ENCODE data around the gene SLC7A7. TPM values are rescaled to one million over a fixed set of nuclear protein-coding genes. Genes with fewer than 3 reads are reported as not detected.
"Not testable (repeated sequence)": the region's sequence is repeated elsewhere in the genome, so short reads cannot be mapped to it uniquely, and the experiment has no call there.

SLC7A7 gene
- total RNA-seq, 1 donor from 2014 or later = 4.8 TPM

DNA sequence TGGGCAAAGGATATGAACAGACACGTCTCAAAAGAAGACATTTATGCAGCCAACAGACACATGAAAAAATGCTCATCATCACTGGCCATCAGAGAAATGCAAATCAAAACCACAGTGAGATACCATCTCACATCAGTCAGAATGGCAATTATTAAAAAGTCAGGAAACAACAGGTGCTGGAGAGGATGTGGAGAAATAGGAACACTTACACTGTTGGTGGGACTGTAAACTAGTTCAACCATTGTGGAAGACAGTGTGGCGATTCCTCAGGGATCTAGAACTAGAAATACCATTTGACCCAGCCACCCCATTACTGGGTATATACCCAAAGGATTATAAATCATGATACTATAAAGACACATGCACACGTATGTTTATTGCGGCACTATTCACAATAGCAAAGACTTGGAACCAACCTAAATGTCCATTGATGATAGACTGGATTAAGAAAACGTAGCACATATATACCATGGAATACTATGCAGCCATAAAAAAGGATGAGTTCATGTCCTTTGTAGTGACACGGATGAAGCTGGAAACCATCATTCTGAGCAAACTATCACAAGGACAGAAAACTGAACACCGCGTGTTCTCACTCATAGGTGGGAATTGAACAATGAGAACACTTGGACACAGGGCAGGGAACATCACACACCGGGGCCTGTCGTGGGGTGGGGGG is 57.1 kb downstream of the SLC7A7 start:
- not testable (repeated sequence) for DNase-seq (ENCODE audit: low spot score)

DNA sequence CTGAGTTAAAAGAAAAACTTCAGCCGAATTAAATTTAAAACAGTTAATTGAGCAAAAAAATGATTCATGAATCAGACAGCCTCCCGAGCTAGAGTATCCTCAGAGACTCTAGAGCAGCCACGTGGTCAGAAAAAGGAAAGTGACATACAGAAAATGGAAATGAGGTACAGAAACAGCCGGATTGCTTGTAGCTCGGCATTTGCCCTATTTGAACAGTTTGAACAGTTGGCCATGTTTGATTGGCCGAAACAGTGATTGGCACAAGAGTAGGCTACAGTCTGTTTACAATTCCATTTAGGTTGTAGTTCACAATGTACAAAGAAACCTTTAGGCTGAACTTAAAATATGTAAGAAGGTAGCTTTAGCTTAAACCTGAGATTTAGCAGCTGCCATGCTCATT is 61.6 kb downstream of the SLC7A7 start:
- peak; percentile 13 for DNase-seq (ENCODE audit: low spot score)

DNA sequence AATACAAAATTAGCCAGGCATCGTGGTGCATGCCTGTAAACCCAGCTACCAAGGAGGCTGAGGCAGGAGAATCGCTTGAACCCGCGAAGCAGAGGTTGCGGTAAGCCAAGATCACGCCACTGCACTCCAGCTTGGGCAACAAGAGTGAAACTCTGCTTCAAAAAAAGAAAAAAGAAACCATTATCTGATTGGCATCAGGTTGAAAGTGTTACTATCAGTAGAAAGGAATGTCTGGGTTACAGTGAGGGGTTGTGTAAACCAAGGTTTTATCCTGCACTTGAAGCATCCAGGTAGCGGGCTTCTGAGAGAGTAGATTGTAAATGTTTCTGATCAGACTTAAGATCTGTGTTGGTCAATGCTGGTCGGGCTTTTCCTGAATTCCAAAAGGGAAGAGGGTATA is 62.8 kb downstream of the SLC7A7 start:
- no peak for DNase-seq (ENCODE audit: low spot score)

DNA sequence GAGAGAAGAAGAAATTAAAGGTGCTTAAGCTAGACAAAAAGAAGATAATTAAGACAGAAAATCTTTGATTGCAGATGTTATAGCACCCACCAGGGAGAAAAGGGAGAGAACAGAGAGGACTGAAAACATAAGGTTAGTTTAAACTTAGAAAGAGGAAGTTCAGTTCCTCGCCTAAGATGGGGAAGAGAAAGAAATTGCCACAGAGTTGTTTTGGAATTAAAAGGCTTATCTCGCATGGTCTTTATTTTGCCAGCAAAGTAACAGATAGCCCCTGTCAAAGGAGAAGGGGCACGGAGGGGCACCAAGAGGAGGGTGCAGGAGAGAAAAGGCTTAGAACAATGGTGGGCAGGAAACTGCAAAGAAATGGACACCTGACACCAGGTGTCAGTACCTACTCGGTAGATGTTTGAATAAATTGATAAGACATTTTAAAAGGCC is 66.6 kb downstream of the SLC7A7 start:
- peak; percentile 17 for DNase-seq (ENCODE audit: low spot score)

DNA sequence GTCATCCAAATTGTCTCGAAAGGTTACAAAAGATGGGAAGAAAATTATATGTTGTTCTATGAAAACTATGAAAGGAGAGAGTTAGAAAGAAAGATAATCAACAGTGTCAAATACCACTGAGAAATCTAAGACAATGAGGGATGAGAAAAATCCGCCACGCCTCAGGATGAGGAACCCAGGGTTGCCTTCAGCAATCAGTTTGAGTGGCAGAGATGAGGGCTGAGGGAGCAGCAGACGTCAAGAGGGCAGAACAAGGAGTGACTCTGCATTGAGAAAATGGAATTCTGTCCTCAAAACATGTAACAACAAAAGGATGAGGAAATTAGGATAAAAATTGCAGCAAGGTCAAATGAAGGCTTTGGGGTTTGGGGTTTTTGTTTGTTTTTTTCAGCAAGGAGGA is 67.0 kb downstream of the SLC7A7 start:
- no peak for DNase-seq (ENCODE audit: low spot score)

DNA sequence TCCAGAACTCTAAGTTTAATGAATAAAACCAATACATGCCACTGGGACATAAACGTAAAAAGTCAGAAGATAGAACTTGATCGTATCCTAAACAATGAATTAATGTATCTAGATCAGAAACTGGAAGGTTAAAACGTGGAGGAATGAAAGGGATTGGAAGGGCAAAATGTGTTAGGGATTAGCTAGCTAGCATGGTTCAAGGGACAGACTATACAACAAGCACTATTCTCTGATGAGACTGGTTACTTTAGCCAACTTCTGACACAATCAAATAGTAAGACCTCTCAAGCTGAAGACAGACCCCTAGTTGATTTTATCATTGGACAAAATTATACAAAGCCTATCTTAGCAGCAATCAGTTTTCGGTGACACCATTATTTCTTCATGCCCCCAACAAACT is 67.5 kb downstream of the SLC7A7 start:
- no peak for DNase-seq (ENCODE audit: low spot score)

DNA sequence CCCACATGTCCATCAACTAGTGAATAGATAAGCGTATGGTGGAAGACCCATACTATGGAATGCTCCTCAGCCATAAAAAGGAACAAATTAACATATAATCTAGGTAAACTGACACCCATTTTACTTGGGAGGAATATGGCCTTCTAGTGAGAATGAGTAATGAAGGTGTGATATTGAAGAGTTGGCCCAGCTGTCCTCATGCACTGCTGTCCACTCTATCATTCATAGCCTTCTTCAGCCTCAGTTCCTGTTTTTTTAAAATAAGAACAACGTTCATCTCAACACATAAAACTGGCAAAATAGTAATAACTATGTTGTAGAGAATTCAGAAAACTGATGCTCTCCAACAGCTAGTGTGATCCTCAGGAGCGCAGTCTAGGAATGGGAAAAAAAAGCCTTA is 75.2 kb downstream of the SLC7A7 start:
- no peak for DNase-seq (ENCODE audit: low spot score)

DNA sequence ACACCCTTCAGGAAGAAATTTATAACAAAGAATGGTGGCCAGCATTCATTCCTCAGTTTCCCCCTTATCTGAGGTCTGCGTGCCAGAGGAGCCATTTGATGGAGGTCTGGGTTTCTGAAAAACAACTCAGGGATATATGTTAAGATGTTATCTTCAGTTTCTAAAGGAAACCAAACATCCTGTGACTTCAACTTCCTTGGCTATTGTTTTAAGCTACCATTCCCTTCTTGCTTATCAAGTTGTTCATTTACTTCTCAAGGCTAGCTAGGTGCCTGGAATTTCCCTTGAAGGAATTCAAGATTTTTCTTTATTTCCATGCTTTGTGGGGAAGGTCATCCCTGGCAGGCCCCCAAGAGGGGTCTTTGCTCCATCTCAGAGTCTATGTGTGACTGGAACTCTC is 75.8 kb downstream of the SLC7A7 start:
- DNase-seq (ENCODE audit: low spot score) = no peak

DNA sequence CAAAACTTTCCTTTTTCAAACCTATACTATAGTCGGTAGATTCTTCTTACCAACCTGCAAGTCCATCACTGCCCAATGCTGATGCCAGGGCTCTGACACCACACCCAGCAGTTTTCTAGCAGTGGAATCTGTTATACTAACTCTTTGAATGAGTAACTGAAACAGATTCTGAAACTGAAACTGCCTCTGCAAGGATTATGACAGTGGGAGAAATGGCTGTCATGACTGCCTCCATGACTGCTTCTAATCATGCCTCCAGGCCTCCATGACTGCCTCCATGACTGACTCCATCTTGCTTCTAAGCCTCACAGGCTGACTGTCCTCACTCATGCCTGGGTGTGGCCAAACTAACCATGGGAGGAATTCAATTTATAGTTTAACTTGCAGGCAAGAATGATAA is 78.2 kb downstream of the SLC7A7 start:
- DNase-seq (ENCODE audit: low spot score) = no peak

DNA sequence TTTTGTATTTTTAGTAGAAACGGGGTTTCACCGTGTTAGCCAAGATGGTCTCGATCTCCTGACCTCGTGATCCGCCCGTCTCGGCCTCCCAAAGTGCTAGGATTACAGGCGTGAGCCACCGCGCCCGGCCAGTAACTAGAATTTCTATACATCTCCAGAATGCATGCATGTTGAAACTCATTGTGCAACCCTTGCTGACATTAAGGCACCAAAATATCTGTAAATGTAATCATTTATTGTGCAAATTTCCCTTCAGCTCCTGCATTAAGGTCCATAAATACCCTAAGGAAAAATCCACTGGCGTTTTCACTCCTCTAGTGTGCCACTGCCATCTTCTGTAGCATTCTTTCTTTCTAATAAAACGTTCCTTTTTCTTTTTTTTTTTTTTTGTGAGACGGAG is 78.9 kb downstream of the SLC7A7 start:
- not testable (repeated sequence) for DNase-seq (ENCODE audit: low spot score)

DNA sequence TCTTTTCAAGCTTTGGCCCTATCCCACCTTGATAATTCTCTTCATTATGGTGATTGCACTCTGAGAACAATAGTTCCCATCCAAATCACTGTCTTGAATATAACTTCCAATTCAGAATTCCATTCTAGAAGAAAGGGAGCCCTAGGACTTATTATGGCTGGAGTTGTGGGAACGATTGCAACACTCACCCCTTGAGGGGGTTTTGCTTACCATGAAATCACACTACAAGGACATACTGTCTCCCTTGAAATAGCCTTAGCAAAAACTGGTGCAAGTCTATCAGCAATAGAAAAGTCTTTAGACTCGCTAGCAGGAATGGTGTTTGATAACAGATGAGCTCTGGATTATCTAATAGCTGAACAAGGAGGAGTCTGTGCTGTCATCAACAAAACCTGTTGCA is 80.1 kb downstream of the SLC7A7 start:
- DNase-seq (ENCODE audit: low spot score) = no peak

DNA sequence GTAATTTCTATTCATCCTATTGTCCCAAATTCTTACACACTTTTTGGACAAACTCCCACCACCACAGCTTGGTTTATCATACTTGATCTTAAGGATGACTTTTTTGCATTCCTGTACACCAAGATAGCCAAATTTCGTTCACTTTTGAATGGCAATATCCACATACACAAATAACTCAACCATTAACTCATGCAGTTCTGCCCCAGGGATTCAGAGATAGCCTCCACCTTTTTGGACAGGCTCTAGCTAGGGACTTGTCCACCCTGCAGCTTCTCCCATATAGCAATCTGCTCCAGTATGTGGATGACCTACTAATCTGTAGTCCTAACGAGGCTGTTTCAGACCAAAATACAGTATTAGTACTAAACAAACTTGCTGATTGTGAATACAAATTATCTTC is 81.4 kb downstream of the SLC7A7 start:
- DNase-seq (ENCODE audit: low spot score) = no peak

DNA sequence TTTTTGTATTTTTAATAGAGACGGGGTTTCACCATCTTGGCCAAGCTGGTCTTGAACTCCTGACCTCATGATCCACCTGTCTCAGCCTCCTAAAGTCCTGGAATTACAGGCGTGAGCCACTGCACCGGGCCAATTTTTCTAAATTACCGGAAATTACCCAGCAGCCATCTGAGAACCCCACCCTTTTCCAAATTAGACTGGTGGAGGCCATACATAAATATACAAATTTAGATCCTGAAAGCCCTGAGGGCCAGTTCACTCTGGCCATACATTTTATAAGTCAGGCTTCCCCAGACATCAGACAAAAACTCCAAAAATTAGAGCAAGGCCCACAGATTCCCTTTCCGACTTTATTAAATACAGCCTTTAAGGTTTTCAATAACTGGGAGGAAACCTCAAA is 83.2 kb downstream of the SLC7A7 start:
- not testable (repeated sequence) for DNase-seq (ENCODE audit: low spot score)

DNA sequence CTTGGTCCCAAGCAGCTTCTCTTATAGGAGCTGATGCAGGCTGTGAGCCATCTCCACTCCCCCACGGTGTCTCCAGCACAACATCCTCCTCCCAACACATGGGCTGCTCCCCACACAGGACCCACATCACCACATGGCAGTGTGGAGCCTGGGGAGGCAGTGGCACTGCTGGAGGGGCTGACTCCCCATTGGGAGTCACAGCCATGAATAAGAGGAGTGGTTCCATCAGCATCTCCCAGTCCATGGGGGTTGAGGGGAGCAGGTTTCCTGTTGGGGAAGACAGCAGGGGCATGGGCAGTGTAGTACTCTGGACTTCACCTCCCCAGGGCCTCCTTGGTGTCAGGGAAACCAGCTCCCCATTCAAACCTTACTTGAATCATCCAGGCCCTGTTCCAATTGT is 89.2 kb downstream of the SLC7A7 start:
- DNase-seq (ENCODE audit: low spot score) = no peak

DNA sequence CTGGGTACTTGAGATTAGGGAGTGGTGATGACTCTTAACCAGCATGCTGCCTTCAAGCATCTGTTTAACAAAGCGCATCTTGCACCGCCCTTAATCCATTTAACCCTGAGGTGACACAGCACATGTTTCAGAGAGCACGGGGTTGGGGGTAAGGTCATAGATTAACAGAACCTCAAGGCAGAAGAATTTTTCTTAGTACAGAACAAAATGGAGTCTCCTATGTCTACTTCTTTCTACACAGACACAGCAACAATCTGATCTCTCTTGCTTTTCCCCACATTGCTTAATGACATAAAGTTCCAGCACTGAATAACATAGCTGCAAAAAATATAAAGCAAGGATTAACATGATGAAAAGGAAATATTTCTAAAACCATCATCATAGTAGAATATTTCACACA is 89.9 kb downstream of the SLC7A7 start:
- DNase-seq (ENCODE audit: low spot score) = not testable (repeated sequence)

DNA sequence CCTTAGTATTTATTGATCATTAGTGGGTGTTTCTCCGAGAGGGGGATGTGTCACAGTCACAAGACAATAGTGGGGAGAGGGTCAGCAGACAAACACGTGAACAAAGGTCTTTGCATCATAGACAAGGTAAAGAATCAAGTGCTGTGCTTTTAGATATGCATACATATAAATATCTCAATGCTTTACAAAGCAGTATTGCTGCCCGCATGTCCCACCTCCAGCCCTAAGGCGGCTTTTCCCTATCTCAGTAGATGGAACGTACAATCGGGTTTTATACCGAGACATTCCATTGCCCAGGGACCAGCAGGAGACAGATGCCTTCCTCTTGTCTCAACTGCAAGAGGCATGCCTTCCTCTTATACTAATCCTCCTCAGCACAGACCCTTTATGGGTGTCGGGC is 90.4 kb downstream of the SLC7A7 start:
- not testable (repeated sequence) for DNase-seq (ENCODE audit: low spot score)

DNA sequence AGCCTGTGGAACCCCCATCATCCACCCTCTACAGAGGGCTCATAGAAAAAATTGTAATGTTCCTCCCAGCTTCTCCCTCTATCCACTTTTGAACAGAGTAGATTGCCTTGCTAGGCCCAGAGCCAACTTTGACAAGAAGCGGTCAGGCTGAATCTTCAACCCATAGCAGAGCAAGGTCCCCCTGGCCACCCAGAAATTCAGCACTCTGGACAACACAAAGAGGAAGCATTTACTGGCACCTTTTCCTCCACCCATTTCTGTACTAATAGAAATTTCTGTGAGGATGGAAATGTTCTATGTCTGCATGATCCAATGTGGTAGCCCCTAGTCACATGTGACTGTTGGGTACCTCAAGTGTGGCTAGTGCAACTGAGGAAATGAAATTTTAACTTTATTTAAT is 91.4 kb downstream of the SLC7A7 start:
- no peak for DNase-seq (ENCODE audit: low spot score)

Other genes with a start within 250 kb of the SLC7A7 start
- 160 TPM for gene DAD1, start 226.2 kb downstream of the SLC7A7 start, total RNA-seq (ENCODE audit: insufficient read depth, low replicate concordance)
- gene ABHD4, start 217.1 kb downstream of the SLC7A7 start, total RNA-seq (ENCODE audit: insufficient read depth, low replicate concordance) = 12.3 TPM
- 0.72 TPM for gene OR6J1, start 171.1 kb downstream of the SLC7A7 start, total RNA-seq (ENCODE audit: insufficient read depth, low replicate concordance)
- gene OXA1L, start 48.7 kb downstream of the SLC7A7 start, total RNA-seq (ENCODE audit: insufficient read depth, low replicate concordance) = 20.7 TPM
- 22.4 TPM for gene MRPL52, start 14.5 kb upstream of the SLC7A7 start, total RNA-seq (ENCODE audit: insufficient read depth, low replicate concordance)
- gene MMP14, start 21.1 kb upstream of the SLC7A7 start, total RNA-seq (ENCODE audit: insufficient read depth, low replicate concordance) = 103 TPM
- 22.9 TPM for gene LRP10, start 56.3 kb upstream of the SLC7A7 start, total RNA-seq (ENCODE audit: insufficient read depth, low replicate concordance)
- not detected for gene REM2, start 67.8 kb upstream of the SLC7A7 start, total RNA-seq (ENCODE audit: insufficient read depth, low replicate concordance)
- gene RBM23, start 103.7 kb upstream of the SLC7A7 start, total RNA-seq (ENCODE audit: insufficient read depth, low replicate concordance) = 56.8 TPM
- gene PRMT5, start 113.9 kb upstream of the SLC7A7 start, total RNA-seq (ENCODE audit: insufficient read depth, low replicate concordance) = 86.9 TPM
- gene HAUS4, start 141.7 kb upstream of the SLC7A7 start, total RNA-seq (ENCODE audit: insufficient read depth, low replicate concordance) = 27.0 TPM
- gene AJUBA, start 167.1 kb upstream of the SLC7A7 start, total RNA-seq (ENCODE audit: insufficient read depth, low replicate concordance) = 69.1 TPM
- 12.3 TPM for gene C14orf93, start 194.7 kb upstream of the SLC7A7 start, total RNA-seq (ENCODE audit: insufficient read depth, low replicate concordance)
- 100 TPM for gene PSMB5, start 219.5 kb upstream of the SLC7A7 start, total RNA-seq (ENCODE audit: insufficient read depth, low replicate concordance)
- 2.2 TPM for gene PSMB11, start 226.8 kb upstream of the SLC7A7 start, total RNA-seq (ENCODE audit: insufficient read depth, low replicate concordance)
- 5.3 TPM for gene CDH24, start 242.1 kb upstream of the SLC7A7 start, total RNA-seq (ENCODE audit: insufficient read depth, low replicate concordance)

All from umbilical cord (tissue), 2 donors.